GM19438 (cell line): ENCODE data around the gene HYAL2.
"Not testable (repeated sequence)": the region's sequence is repeated elsewhere in the genome, so short reads cannot be mapped to it uniquely, and the experiment has no call there.

Source experiments
- ATAC-seq: cut with Tn5 transposase; IDR thresholded peaks from one replicate; pipeline ENCODE4 v1.9.1; 2021; ENCODE audit warnings: low read depth; ENCODE audit not compliant: unreplicated experiment

Gene HYAL2

GRCh38 chr3:50273689-50274065 lies 48.9 kb downstream of the HYAL2 start:
- no peak for ATAC-seq

- peak; percentile 84 for ATAC-seq
These were observed 49.4 kb downstream of the HYAL2 start for GRCh38 chr3:50272911-50273688.

- ATAC-seq: not testable (repeated sequence)
These were observed 50.0 kb downstream of the HYAL2 start for GRCh38 chr3:50272538-50272910.

- no peak for ATAC-seq
These were observed 51.1 kb downstream of the HYAL2 start for GRCh38 chr3:50271314-50271936.

- no peak for ATAC-seq
These were observed 51.9 kb downstream of the HYAL2 start for GRCh38 chr3:50270422-50271224.

GRCh38 chr3:50269977-50270413 lies 52.5 kb downstream of the HYAL2 start:
- ATAC-seq: no peak

GRCh38 chr3:50269460-50269859 lies 53.1 kb downstream of the HYAL2 start:
- no peak for ATAC-seq

- ATAC-seq: no peak
These were observed 53.7 kb downstream of the HYAL2 start, which contains the start of gene SEMA3B for GRCh38 chr3:50268703-50269451. TSS of gene SEMA3B (plus strand) at chr3:50269147. CDS start at chr3:50269241, 94 bp downstream.

- ATAC-seq: no peak
These were observed 54.3 kb downstream of the HYAL2 start for GRCh38 chr3:50268276-50268675.
